Measurements from ENCODE around the gene LSR. TPM values are rescaled to one million over a fixed set of nuclear protein-coding genes. Genes with fewer than 3 reads are reported as not detected.

The LSR gene, protein sequence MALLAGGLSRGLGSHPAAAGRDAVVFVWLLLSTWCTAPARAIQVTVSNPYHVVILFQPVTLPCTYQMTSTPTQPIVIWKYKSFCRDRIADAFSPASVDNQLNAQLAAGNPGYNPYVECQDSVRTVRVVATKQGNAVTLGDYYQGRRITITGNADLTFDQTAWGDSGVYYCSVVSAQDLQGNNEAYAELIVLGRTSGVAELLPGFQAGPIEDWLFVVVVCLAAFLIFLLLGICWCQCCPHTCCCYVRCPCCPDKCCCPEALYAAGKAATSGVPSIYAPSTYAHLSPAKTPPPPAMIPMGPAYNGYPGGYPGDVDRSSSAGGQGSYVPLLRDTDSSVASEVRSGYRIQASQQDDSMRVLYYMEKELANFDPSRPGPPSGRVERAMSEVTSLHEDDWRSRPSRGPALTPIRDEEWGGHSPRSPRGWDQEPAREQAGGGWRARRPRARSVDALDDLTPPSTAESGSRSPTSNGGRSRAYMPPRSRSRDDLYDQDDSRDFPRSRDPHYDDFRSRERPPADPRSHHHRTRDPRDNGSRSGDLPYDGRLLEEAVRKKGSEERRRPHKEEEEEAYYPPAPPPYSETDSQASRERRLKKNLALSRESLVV
- total RNA-seq, result 1 to 10 TPM; 1.1 to 8.6 (median 2.6) TPM

DNA sequence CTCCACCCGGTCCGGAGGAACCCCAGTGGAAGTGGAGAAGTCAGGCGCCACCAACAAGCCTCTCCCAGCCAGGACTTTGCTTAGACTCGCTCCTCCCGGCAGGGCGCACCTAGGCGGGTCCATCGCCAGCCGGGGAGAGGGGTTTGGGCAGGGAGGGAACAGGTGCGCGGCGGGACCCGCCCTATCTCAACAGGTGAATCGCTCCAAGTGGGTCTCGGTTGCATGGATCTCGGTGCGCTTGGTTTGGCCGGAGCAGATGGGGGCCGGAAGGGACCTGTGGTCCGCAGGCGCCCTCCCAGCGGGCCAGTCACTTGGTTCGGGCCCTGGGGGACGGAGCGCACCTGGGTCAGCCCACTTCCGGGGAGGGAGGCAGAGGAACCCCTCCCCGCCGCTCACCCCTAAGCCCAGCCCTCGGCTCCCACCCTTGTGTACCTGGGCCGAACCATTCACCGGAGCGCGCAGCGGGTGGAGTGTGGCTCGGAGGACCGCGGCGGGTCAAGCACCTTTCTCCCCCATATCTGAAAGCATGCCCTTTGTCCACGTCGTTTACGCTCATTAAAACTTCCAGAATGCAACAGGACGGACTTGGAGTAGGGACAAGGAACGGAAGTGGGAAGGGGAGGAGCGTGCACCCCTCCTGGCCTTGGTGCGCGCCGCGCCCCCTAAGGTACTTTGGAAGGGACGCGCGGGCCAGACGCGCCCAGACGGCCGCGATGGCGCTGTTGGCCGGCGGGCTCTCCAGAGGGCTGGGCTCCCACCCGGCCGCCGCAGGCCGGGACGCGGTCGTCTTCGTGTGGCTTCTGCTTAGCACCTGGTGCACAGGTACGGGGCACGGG, at the start of gene LSR:
Gene LSR (plus strand): TSS at position 693 of the 836 bp plus-strand sequence. CDS start 21 bp downstream, at position 714.
- Histone ChIP-seq H3K4me1 (replicated peaks in 1 of 2) (peaks cover 0 to 3% of the 10 kb centered on the region in 2 donors), H3K4me3 (peak within 1 kb of the TSS; percentile 16 to 46 (median 27)), H3K27ac (peak within 1 kb of the TSS in 1 of 2 donors; percentile 62)
- WGBS, 10 experiments, result 0 to 5% (median 0%) methylated on average over 1 to 7 of the region's 69 CpGs; no CpG with 5 or more reads in 6 of the 10 experiments
- in situ Hi-C loops (cut with MboI; ENCODE audit: low pct_unique_long_range_greater_than_20kb in 2 of 9, low sequenced_read_pairs in 9 of 9, unreplicated experiment in 9 of 9), result no loop called here
- peak; percentile 25 to 83 (median 77) for ATAC-seq (replicated peaks in 6 of 8)

DNA sequence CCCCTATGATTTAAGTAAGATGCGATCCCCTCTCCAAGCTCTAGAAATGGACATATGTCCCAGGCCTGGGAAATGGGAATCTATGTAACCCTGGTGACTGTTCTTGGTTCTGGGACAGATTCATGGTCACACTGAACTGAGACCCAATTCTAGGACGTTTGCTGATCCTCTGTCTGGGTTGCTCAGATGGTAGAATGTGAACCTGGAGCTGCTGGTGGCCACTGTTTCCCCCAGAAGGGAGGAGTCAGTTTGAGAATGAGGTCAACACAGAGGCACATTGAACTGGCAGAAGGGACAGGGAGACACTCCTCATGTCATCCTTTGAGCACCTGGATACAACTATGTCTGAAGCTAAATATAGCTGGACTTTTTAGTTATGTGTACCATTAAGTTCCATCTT, 49.3 kb upstream of the LSR start:
- WGBS, 10 experiments, result 17 to 100% (median 40%) methylated on average over 1 to 2 of the region's 2 CpGs; no CpG with 5 or more reads in 5 of the 10 experiments
- Histone ChIP-seq H3K27ac (no peak overlapping the region), H3K4me1 (replicated peaks in 1 of 2) (peaks cover 7 to 9% of the 10 kb centered on the region in 2 donors), H3K4me3 (no peak overlapping the region)
- in situ Hi-C loops (cut with MboI; ENCODE audit: low pct_unique_long_range_greater_than_20kb in 2 of 9, low sequenced_read_pairs in 9 of 9, unreplicated experiment in 9 of 9), result no loop called here
- ATAC-seq (replicated peaks in 6 of 8), result no peak

DNA sequence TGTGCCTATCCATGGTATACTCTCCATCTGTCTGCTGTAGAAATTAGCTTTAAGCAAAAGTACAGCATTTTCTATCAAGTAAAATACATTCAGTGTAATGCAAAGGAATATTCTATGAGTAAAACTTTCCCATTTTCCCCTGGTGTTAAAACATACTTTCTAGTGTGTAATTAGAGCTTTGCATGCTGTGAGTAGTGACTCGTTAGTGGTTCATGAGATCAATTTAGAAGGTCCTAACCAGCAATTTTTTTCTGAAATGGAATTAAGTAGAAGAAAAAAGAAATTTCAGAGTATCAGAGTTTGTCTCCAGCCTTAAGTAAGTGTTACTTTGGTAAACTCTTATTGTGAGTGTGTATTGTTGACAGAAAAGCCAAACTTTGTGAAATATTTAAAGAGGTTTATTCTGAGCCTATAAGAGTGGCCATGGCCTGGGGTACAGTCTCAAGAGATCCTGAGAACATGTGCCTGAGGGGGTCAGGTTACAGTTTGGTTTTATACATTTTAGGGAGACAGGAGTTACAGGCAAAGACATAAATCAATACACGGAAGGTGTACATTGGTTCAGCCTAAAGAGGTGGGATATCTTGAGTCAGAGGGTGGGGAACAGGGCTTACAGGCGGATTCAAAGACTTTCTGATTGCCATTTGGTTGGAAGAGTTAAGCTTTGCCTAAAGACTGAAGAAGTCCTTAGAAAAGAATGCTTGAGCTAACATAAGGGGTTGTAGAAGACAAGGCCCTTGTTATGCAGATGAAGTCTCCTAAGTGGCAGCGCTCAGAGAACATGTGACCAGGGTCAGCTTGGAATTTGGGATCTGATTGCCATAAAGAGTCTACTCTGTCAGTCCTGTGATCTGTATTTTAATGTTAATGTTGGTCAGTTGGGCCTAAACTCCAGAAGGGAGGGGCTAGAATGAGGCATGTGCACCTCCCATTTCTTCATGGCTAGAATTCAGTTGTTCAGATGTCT, 45.8 kb upstream of the LSR start:
- H3K27ac ChIP-seq, result no peak overlapping the region
- peak in 5 of 8 experiments; percentile 75 to 93 (median 92) for ATAC-seq (replicated peaks in 6 of 8)

DNA sequence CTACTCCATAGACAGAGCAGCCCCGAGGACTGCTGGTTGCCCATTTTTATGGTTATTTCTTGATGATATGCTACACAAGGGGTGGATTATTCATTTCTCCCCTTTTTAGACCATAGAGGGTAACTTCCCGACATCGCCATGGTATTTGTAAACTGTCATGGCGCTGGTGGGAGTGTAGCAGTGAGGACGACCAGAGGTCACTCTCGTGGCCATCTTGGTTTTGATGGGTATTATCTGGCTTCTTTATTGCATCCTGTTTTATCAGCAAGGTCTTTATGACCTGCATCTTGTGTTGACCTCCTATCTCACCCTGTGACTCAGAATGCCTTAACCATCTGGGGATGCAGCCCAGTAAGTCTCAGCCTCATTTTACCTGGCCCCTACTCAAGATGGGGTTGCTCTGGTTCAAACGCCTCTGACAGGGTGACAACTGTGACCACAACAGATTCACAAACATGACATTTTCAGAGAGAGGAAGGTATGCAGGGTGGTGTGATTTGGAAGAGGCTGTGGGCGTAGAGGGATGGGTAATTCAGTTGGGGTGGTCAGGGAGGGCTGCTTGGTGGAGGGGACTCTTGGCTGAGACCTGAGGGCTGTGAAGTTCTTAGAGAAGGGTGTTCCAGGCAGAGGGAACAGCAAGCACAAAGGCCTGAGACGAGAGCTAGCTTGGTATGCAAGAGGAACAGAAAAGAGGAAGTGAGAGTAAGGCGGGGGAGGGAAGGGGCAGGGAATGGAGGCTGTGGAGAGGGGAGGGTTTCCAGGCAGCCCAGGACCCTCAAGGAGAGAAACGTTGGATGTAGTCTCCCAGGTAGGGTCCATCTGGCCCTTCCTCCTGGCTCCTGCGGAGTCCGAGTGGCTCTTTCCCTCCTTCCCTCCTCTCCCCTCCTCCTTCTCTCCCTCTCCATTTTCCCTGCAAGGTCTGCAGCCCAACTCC, 43.7 kb upstream of the LSR start:
- Histone ChIP-seq H3K27ac (no peak overlapping the region), H3K4me1 (replicated peaks in 1 of 2) (peaks cover 7 to 9% of the 10 kb centered on the region in 2 donors), H3K4me3 (no peak overlapping the region)
- in situ Hi-C loops (cut with MboI; ENCODE audit: low pct_unique_long_range_greater_than_20kb in 2 of 9, low sequenced_read_pairs in 9 of 9, unreplicated experiment in 9 of 9), result no loop called here
- WGBS, 10 experiments, result 20 to 100% (median 71%) methylated on average over 2 to 6 of the region's 13 CpGs; no CpG with 5 or more reads in 3 of the 10 experiments
- ATAC-seq (replicated peaks in 6 of 8), result no peak

More for the DNA sequence above, 45.8 kb upstream of the LSR start:
- Histone ChIP-seq H3K4me3 (no peak overlapping the region), H3K4me1 (replicated peaks in 1 of 2) (peaks cover 7 to 9% of the 10 kb centered on the region in 2 donors)
- in situ Hi-C loops (cut with MboI; ENCODE audit: low pct_unique_long_range_greater_than_20kb in 2 of 9, low sequenced_read_pairs in 9 of 9, unreplicated experiment in 9 of 9), result no loop called here
- WGBS, 10 experiments, result 0 to 70% (median 26%) methylated on average over 1 to 4 of the region's 4 CpGs; no CpG with 5 or more reads in 1 of the 10 experiments

DNA sequence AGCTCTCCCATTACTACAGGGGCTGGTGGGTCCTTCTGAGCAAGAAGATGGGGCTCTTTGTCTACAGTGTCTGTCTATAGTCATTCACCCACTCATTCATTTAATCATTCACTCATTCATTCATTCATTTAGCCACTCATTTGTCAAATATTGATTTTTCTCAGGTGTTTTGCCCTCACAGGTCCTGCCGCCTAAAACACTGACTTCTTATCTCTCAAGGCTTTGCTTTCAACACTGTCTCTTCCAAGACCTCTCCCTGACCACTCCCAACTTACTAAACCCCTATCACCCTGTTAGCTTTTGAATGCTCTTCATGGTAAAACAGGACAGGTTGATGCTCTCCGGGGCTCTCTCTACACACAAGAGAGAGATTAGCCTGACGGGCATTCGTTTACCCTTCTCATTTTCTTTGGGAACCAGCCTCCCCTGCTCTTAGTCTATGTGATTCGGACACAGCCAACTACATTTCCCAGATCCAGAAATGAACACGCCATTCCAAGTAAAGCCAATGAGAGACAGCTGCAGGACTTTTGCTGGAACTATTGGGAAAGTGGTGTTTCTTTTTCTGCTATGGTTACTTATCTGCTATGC, 43.0 kb upstream of the LSR start:
- WGBS, 10 experiments, result 36 to 96% (median 84%) methylated on average over 2 to 6 of the region's 6 CpGs; no CpG with 5 or more reads in 1 of the 10 experiments
- no peak overlapping the region for H3K27ac ChIP-seq
- in situ Hi-C loops (cut with MboI; ENCODE audit: low pct_unique_long_range_greater_than_20kb in 2 of 9, low sequenced_read_pairs in 9 of 9, unreplicated experiment in 9 of 9), result no loop called here
- ATAC-seq (replicated peaks in 6 of 8), result no peak
- peaks cover 7 to 9% of the 10 kb centered on the region in 2 donors for H3K4me1 ChIP-seq (replicated peaks in 1 of 2)
- H3K4me3 ChIP-seq, result no peak overlapping the region

DNA sequence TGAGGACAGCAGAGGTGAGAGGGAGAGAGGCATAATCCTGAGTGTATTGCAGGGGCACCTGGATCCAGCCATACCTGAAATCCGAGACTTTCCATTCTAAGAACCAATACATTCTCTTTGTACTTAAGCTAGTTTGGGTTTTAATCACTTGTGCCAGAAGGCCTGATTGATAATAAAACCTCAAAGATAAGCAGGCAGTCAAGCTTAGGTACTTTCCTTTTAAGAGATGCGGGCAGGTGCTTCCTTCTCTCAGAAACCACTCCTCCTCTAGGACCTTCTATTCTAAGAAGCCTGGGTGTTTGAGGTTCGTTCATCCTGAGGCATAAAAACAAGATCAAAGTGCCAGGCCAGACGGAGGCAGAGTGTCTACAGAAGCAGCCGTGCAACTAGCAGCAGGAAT, 42.4 kb upstream of the LSR start:
- Histone ChIP-seq H3K4me1 (replicated peaks in 1 of 2) (peaks cover 7 to 9% of the 10 kb centered on the region in 2 donors), H3K4me3 (no peak overlapping the region), H3K27ac (no peak overlapping the region)
- no peak for ATAC-seq (replicated peaks in 6 of 8)
- 0 to 100% (median 80%) methylated on average over 1 to 5 of the region's 5 CpGs; no CpG with 5 or more reads in 3 of the 10 experiments for WGBS, 10 experiments
- in situ Hi-C loops (cut with MboI; ENCODE audit: low pct_unique_long_range_greater_than_20kb in 2 of 9, low sequenced_read_pairs in 9 of 9, unreplicated experiment in 9 of 9), result no loop called here

DNA sequence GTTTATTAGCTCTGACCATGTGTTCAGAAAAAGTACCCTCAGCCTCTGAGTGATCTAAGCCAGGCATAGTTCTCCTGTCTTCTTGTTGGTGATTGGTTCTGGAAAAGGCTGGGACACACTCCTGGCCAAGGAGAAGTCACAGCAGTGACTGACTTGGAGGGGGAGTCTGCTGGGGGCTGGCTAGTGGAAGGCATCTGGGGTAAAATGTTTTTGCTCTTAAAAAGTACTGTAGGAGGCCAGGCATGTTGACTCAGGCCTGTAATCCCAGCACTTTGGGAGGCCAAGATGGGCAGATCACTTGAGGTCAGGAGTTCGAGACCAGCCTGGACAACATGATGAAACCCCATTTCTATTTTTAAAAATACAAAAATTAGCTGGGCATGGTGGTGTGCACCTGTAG, 41.9 kb upstream of the LSR start:
- no peak for ATAC-seq (replicated peaks in 6 of 8)
- WGBS, 10 experiments, result 14 to 100% (median 60%) methylated on average over 1 of the region's 1 CpG; no CpG with 5 or more reads in 5 of the 10 experiments
- in situ Hi-C loops (cut with MboI; ENCODE audit: low pct_unique_long_range_greater_than_20kb in 2 of 9, low sequenced_read_pairs in 9 of 9, unreplicated experiment in 9 of 9), result no loop called here
- Histone ChIP-seq H3K27ac (no peak overlapping the region), H3K4me3 (no peak overlapping the region), H3K4me1 (replicated peaks in 1 of 2) (peaks cover 7 to 9% of the 10 kb centered on the region in 2 donors)

DNA sequence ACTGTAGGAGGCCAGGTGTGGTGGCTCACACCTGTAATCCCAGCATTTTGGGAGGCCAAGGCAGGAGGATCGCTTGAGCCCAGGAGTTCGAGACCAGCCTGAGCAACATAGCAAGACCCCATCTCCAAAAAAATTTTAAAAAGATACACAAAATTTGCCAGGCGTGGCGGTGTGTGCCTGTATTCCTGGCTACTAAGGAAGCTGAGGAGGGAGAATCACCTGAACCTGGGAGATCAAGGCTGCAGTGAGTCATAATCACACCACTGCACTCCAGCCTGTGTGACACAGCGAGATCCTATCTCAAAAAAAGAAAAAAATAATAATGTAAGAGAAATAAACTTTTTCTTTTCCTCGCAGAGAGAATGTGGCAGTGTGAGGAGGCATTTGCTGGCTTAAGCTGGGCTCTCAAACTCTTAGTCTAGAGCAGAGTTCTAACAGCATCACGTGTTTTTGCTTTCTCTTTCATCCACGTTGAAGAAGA, 41.4 kb upstream of the LSR start:
- no peak overlapping the region for H3K4me3 ChIP-seq
- no peak for ATAC-seq (replicated peaks in 6 of 8)
- H3K4me1 ChIP-seq (replicated peaks in 1 of 2), result peaks cover 7 to 9% of the 10 kb centered on the region in 2 donors
- no peak overlapping the region for H3K27ac ChIP-seq
- WGBS, 10 experiments, result 17 to 100% (median 79%) methylated on average over 1 to 8 of the region's 8 CpGs
- in situ Hi-C loops (cut with MboI; ENCODE audit: low pct_unique_long_range_greater_than_20kb in 2 of 9, low sequenced_read_pairs in 9 of 9, unreplicated experiment in 9 of 9), result no loop called here

DNA sequence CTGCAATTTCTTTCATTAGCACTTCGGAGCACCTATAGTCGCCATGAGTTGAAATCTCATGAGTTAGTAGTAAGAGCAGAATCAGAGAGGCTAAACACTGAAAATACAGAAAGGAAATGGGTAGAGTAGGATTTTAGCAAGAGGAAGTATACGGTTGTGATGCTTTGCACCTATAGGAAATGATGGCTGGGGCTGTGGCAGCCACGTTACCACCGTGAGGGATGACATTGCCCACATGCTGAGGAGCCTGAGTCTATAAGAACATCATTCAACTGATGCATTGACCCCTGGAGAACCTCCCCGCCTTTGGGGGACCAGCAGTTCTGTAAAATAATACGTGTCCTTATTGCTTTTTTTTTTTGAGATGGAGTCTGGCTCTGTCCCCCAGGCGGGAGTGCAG, 40.7 kb upstream of the LSR start:
- in situ Hi-C loops (cut with MboI; ENCODE audit: low pct_unique_long_range_greater_than_20kb in 2 of 9, low sequenced_read_pairs in 9 of 9, unreplicated experiment in 9 of 9), result no loop called here
- Histone ChIP-seq H3K4me1 (replicated peaks in 1 of 2) (peaks cover 7% of the 10 kb centered on the region in 2 donors), H3K4me3 (no peak overlapping the region), H3K27ac (no peak overlapping the region)
- no peak for ATAC-seq (replicated peaks in 6 of 8)
- WGBS, 10 experiments, result 32 to 96% (median 84%) methylated on average over 3 to 8 of the region's 8 CpGs; no CpG with 5 or more reads in 2 of the 10 experiments

DNA sequence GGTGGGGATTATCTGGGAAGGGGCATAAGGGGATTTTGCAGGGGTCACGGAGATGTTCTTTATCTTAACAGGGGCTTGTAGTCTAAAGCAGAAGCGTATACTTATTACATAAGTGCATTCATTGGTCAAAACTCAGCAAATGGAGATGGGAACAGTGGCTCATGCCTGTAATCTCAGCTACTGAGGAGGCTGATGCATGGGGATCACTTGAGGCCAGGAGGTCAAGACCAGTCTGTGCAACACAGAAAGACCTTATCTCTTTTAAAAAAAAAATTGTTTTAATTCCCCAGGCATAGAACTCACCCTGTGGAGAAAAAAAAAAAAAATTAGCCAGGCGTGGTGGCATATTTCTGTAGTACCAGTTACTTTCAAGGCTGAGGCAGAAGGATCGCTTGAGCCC, 39.2 kb upstream of the LSR start:
- ATAC-seq (replicated peaks in 6 of 8), result no peak
- H3K4me1 ChIP-seq (replicated peaks in 1 of 2), result no peaks in the 10 kb centered on the region
- WGBS, 10 experiments, result 60 to 92% (median 82%) methylated on average over 1 to 3 of the region's 4 CpGs; no CpG with 5 or more reads in 1 of the 10 experiments
- H3K4me3 ChIP-seq, result no peak overlapping the region
- in situ Hi-C loops (cut with MboI; ENCODE audit: low pct_unique_long_range_greater_than_20kb in 2 of 9, low sequenced_read_pairs in 9 of 9, unreplicated experiment in 9 of 9), result no loop called here
- no peak overlapping the region for H3K27ac ChIP-seq
